Medulla oblongata (tissue), 1 donor: ENCODE data around the gene WDTC1.
"Not testable (repeated sequence)": the region's sequence is repeated elsewhere in the genome, so short reads cannot be mapped to it uniquely, and the experiment has no call there.

ENCODE experiments used
- DNase-seq: peaks from one replicate; pipeline ENCODE4 v3.0.0-alpha.2; 2015; ENCODE audit errors: extremely low spot score

Gene WDTC1, protein sequence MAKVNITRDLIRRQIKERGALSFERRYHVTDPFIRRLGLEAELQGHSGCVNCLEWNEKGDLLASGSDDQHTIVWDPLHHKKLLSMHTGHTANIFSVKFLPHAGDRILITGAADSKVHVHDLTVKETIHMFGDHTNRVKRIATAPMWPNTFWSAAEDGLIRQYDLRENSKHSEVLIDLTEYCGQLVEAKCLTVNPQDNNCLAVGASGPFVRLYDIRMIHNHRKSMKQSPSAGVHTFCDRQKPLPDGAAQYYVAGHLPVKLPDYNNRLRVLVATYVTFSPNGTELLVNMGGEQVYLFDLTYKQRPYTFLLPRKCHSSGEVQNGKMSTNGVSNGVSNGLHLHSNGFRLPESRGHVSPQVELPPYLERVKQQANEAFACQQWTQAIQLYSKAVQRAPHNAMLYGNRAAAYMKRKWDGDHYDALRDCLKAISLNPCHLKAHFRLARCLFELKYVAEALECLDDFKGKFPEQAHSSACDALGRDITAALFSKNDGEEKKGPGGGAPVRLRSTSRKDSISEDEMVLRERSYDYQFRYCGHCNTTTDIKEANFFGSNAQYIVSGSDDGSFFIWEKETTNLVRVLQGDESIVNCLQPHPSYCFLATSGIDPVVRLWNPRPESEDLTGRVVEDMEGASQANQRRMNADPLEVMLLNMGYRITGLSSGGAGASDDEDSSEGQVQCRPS

DNA sequence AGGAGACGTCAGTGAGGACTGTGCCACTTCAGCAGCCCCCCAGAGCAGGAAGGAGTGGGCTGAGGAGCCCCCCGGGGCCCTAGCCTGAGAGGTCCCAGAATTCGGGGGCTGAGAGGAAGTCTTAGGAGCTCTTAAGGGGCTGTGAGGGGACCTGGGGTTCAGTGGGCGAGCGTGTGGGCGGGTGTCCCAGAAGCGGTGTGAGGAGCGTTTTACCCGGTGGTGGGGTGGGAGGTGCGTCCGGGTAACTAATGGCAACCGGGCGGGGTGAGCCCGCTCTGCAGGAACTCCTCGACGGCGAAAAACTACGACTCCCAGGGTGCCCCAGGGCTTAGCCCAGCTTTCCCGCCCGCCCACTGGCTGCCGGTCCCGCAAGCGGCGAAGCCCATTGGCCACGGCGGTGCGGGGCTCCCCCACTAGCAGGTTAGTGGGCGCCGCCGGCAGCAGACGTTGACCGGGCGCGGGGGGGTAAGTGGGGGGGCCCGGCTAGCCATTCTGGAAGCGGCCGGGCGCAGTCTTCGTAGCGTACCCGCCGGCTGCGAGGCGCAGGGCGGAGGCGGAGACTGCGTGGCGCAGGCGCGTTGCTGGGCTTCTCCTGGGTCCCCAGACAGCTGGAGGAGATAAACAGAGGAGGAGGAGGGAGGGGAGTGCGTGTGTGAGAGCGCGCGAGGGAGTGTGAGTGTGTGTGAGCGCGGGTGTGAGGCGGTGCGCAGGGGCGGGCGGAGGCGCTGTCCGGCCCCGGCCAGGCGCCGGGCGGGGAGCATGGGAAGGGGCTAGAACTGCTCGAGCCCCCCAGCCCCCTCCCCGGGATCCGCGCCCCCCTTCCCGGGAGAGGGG lies at the start of gene WDTC1:
TSS of gene WDTC1 (plus strand) at position 584 of the 834 bp plus-strand sequence. CDS start 26,423 bp downstream, outside the sequence.
- DNase-seq, result peak; percentile 98

DNA sequence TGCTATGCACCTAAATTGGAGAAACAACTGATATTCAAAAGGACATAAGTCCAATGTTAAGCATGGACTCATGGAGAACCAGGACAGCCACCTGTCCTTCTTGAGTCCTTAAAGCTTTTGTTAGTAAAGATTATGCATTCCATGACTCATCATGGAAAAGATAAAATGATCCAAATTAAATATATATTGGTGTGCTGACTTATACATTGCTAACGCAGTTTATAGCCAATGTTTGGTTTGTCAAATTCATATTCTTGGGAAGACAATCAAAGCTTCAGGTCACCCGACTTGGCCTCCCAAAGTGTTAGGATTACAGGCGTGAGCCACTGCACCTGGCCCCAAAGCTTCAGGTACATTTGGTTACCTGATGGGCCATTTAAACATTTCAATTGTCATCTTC lies 49.8 kb upstream of the WDTC1 start:
- DNase-seq, result not testable (repeated sequence)

- no peak for DNase-seq
Observed at GRCh38 chr1:27192039-27192529, 42.3 kb upstream of the WDTC1 start.

GRCh38 chr1:27193194-27193593 lies 41.2 kb upstream of the WDTC1 start:
- no peak for DNase-seq

GRCh38 chr1:27201295-27201694 lies 33.1 kb upstream of the WDTC1 start:
- no peak for DNase-seq

DNA sequence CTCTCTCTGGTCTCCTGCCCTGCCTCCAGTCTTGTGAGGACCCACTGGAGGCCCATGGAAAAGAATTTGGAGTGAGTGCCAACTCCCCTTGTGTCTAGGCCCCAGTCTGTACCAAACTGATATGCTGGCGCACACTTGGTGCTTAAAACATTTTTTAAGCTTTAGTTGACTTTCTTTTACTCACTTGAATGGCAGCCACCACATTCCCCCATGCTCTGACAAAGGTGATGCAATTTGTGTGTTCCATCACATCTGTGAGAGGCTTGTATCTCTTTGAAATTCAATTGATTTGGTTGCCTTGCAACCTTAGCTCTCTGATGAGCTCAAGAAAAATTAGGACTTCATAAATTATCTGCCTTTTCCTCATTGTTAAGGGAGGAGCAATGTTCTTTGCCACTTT lies 30.5 kb upstream of the WDTC1 start:
- DNase-seq, result no peak

DNA sequence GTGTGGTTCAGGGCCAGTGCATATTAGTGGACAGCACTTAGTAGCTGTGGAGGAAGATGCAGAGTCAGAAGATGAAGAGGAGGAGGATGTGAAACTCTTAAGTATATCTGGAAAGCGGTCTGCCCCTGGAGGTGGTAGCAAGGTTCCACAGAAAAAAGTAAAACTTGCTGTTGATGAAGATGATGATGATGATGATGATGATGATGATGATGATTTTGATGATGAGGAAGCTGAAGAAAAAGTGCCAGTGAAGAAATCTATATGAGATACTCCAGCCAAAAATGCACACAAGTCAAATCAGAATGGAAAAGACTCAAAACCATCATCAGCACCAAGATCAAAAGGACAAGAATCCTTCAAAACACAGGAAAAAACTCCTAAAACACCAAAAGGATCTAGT lies 27.2 kb upstream of the WDTC1 start:
- not testable (repeated sequence) for DNase-seq

DNA sequence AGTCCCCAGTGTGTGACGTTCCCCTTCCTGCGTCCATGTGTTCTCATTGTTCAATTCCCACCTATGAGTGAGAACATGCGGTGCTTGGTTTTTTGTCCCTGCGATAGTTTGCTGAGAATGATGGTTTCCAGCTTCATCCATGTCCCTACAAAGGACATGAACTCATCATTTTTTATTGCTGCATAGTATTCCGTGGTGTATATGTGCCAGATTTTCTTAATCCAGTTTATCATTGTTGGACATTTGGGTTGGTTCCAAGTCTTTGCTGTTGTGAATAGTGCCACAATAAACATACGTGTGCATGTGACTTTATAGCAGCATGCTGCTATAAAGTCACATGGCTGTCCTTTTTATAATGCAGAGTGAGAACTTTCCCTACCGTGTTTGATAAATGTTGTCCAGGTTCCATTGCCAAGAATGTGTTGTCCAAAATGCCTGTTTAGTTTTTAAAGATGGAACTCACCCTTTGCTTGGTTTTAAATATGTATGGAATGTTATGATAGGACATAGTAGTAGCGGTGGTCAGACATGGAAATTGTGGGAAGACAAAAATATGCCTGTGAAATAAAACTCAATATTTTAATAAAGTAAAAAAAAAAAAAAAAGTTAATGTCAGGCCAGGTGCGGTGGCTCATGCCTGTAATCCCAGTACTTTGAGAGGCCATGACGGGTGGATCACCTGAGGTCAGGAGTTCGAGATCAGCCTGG lies 26.1 kb upstream of the WDTC1 start:
- DNase-seq, result not testable (repeated sequence)

DNA sequence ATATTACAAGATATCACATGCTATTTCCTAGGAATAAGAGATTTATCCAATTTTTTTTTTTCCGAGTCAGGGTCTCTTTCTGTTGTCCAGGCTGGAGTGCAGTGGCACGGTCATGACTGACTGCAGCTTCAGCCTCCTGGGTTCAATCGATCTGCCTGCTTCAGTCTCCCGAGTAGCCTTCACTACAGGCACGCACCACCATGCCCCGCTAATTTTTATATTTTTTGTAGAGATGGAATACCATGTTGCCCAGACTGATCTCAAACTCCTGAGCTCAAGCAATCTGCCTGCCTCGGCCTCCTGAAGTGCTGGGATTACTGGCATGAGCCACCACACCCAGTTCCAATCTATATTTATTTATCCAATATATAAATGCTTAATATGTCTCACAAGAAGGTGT lies 18.0 kb upstream of the WDTC1 start:
- no peak for DNase-seq

DNA sequence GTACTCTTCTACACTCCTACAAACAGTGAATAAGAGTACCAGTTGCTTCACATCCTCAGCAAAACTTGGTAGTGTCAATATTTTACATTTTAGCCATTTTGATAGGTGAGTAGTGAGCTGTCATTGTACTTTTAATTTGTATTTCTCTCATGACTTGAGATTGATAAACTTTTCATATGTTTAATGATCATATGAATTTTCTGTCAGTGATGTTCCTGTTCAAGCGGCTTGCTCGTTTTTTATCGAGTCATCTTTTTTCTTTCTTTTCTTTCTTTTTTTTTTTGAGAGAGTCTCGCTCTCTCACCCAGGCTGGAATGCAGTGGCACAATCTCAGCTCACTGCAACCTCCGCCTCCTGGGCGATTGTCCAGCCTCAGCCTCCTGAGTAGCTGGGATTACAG lies 17.0 kb upstream of the WDTC1 start:
- DNase-seq, result no peak

DNA sequence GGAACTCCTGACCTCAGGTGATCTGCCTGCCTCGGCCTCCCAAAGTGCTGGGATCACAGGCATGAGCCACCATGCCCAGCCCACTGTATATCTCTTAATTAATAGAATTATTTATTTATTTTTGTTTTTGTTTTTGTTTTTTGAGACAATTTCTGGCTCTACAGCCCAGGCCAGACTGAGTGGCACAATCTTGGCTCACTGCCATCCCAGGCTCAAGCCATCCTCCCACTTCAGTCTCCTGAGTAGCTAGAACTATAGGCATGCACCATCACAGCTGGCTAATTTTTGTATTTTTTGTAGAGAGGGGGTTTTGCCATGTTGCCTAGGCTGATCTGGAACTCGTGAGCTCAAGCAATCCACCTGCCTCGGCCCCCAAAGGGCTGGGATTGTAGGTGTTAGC lies 15.7 kb upstream of the WDTC1 start:
- DNase-seq, result no peak

GRCh38 chr1:27220096-27220495 lies 14.3 kb upstream of the WDTC1 start:
- DNase-seq, result no peak

DNA sequence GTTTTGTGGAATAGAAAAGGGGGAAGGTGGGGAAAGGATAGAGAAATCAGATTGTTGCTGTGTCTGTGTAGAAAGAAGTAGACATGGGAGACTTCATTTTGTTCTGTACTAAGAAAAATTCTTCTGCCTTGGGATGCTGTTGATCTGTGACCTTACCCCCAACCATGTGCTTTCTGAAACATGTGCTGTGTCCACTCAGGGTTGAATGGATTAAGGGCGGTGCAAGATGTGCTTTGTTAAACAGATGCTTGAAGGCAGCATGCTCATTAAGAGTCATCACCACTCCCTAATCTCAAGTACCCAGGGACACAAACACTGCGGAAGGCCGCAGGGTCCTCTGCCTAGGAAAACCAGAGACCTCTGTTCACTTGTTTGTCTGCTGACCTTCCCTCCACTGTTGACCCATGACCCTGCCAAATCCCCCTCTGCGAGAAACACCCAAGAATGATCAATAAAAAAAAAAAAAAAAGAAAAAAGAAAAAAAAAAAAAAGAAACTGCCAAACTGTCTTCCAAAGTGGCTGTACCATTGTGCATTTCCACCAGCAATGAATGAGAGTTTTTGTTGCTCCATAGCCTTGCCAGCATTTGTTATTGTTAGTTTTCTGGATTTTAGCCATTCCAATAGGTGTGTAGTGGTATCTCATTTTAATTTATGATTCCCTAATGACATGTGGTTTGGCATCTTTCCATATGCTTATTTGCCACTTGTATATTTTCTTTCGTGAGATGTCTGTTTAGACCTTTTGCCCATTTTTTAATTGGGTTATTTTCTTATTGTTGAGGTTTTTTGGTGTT lies 13.5 kb upstream of the WDTC1 start:
- not testable (repeated sequence) for DNase-seq

DNA sequence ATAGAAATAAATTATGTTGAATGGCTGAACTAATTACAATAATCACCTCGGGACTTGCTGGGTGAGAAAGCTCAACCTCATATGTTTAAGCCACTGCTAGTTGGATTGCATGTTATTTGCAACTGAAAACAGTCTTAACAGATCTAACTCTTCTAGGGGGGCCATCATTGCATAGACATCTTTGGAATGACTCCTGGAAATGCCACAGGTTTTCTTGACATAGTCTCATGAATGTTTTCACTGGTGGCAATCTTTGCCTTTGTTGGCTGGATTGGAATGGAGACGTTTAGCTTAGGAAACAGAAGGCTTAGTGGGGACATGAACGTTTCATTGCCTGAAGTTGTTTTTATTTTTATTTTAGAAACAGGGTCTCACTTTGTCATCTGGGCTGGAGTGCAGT lies 8.8 kb upstream of the WDTC1 start:
- no peak for DNase-seq

DNA sequence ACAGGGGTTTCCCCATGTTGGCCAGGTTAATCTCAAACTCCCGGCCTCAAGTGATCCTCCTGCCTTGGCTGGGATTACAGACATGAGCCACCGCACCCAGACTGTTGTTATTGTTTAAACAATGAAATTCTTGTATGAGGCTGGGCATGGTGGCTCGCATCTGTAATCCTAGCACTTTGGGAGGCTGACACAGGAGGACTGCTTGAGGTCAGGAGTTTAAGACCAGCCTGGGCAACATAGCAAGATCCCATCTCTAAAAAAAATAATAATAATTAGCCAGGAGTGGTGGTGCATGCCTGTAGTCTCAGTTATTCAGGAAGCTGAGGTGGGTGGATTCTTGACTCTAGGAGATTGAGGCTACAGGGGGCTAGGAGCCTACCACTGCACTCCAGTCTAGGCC lies 6.7 kb upstream of the WDTC1 start:
- DNase-seq, result no peak

GRCh38 chr1:27233667-27234048 lies 774 bp upstream of the WDTC1 start:
- no peak for DNase-seq

- peak; percentile 18 for DNase-seq
Observed at GRCh38 chr1:27235827-27236226, 1.4 kb downstream of the WDTC1 start.

DNA sequence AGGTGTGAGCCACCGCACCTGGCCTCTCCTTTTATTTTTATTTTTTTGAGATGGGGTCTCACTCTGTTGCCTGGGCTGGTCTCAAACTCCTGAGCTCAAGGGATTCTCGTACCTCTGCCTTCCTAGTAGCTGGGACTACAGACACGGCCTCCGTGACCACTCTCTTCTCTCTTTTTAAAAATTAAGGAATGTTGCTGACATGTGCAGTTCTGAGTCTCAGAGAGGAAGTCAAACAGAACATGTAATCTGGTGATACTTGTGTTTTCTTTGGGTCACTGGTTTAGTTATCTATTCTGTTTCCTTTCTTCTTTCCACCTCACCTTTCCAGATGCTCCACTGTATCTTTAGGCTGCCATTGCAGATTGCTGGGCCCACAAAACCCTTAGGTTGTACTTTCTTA lies 2.7 kb downstream of the WDTC1 start:
- peak; percentile 28 for DNase-seq

GRCh38 chr1:27238032-27238431 lies 3.6 kb downstream of the WDTC1 start:
- DNase-seq, result no peak

DNA sequence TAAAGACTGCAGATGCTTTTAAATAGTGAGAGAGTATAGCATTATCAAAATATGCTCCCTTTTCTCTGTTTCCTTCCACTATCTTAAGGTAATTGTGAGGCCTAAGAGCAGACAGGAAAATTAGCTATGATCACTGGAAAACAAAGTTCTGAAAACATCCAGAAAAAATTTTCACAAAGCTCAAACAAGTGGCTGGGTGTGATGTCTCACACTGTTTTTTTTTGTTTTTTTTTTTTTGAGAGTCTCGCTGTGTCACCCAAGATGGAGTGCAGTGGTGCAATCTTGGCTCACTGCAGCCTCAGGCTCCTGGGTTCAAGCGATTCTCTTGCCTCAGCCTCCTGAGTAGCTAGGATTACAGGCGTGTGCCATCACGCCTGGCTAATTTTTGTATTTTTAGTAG lies 7.2 kb downstream of the WDTC1 start:
- no peak for DNase-seq

DNA sequence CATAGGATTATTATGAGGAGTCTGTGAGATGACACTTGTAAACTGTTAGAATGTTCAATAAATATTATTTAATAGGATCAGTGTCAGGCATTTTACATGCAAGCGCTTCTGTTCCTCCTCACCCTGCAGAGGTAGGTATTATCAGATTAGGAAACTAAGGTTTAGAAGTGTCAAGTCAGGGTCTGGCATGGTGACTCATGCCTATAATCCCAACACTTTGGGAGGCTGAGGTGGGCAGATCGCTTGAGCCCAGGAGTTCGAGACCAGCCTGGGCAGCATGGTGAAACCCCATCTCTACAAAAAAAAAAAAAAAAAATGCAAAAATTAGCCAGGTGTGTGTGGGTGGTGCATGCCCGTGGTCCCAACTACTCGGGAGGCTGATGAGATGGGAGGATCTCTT lies 9.2 kb downstream of the WDTC1 start:
- not testable (repeated sequence) for DNase-seq
